Erythroblast (primary cell): ENCODE data around the gene SLC48A1.

Experiments used
- DNase-seq, 2 experiments: peaks; one replicate each; lab custom pipeline; 2025; lab: John Stamatoyannopoulos, UW
- GATA1 ChIP-seq: IDR thresholded peaks from 2 replicates; pipeline ENCODE4 v1.6.1; 2011; ENCODE audit warnings: low read depth, mild to moderate bottlenecking, control low read depth, low read length, moderate library complexity
- POLR2A ChIP-seq: IDR thresholded peaks from 2 replicates; pipeline ENCODE4 v1.6.1; 2011; ENCODE audit warnings: mild to moderate bottlenecking, low read length

SLC48A1 gene

GRCh38 chr12:47747596-47748506, 25.2 kb upstream of the SLC48A1 start:
- DNase-seq: no peak
- TF ChIP-seq GATA1: no peak
- TF ChIP-seq POLR2A: no peak

- DNase-seq: no peak
- TF ChIP-seq GATA1 (no peak), POLR2A (no peak)
Observed at GRCh38 chr12:47748507-47748828, 24.6 kb upstream of the SLC48A1 start.

GRCh38 chr12:47748899-47749298, 24.1 kb upstream of the SLC48A1 start:
- no peak for TF ChIP-seq GATA1
- no peak for TF ChIP-seq POLR2A
- DNase-seq: no peak

DNA sequence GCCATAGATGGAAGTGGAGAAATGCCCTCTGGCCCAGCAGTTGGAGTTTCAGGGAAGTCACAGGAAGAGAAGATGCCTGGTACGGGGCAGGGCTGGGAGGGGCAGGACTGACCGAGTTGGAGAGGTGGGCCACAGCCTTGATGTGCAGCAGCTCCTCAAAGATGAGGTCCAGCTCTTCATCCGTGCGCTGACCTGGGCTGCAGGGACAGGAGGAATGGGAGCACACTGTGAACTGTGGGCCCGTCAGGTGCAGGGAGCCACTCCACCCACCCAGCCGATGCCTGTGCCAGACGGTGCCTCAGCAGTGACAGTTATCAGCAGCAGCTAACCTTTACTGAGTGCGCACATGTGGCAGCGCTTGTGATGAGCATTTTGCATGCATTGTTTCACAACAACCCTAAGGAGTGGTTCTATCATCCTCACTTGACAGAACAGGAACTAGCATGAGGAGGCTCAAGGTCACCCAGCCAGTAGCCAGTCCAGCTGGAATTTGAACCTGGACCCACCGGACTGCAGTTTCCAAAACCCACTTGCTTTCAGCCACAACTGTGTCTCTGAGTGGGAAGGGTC, 22.7 kb upstream of the SLC48A1 start:
- no peak for TF ChIP-seq POLR2A
- no peak for TF ChIP-seq GATA1
- DNase-seq: no peak

DNA sequence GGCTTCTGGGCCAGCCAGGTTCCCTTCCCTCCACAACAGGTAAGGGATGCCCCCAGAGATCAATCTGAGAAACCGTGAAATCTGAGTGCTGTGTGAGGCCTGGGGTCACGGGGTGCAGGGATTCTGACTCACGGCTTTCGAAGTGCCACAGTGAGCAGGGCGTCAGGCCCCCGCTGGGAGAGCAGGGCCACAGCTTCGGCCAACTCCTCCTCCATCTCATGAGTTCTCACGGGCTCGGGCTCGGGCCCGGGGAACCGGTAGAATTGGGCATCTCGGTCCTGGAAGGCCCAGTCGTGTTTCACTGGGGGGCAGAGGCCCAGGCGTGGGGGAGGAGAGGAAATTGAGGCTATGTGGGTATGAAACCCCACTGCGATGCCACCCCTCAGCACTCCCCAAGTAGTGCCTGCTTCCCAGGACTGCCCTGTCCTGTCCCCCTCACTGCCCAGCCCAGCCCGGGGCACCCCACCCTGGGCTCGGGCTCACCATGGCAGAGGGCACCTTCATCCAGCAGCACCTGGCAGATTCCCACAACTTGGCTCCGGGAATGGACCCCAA, 22.0 kb upstream of the SLC48A1 start:
- DNase-seq: no peak
- TF ChIP-seq GATA1: no peak
- no peak for TF ChIP-seq POLR2A

DNA sequence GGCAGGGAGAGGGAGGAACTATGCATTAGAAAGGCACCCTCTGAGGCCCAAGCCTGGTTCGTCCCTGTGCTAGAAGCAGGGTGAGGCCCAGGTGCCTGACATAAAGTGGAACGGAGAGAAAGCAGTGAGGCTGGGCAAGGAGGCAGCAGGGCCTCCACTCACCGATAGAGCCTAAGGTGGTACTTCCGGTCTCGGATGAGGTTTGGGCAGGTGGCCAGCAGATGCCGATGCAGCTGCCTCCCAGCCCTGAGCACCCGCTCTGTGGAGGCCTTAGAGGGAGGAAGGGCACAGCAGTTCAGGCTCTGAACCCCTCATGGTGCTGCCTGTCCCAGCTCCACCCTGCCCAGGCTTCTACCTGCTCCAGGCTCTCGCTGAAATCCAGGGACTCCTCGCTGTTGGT, 21.5 kb upstream of the SLC48A1 start:
- TF ChIP-seq POLR2A (no peak), GATA1 (no peak)

GRCh38 chr12:47752121-47752520, 20.9 kb upstream of the SLC48A1 start:
- TF ChIP-seq GATA1: no peak
- TF ChIP-seq POLR2A: no peak
- no peak for DNase-seq

More for the DNA sequence above, 21.5 kb upstream of the SLC48A1 start:
- no peak for DNase-seq

DNA sequence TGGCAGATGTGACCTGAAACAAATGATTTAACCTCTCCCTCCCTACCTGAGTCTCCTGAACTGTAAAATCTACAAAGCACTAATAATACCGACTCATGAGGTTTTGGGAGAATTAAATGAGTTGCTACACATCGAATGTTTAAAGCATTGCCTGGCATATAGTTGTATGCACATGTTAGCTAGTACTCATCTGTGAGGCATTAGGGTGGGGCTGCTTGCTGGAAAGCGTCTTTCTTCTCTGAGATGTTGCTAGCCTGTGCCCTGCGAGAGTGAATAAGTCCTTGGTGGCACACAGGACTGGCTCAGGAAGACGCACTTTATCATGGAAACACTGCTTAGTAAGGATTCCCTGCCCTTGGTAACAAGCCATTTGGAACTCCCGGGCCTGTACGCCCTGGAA, 20.5 kb upstream of the SLC48A1 start:
- DNase-seq: no peak
- no peak for TF ChIP-seq GATA1
- TF ChIP-seq POLR2A: no peak

DNA sequence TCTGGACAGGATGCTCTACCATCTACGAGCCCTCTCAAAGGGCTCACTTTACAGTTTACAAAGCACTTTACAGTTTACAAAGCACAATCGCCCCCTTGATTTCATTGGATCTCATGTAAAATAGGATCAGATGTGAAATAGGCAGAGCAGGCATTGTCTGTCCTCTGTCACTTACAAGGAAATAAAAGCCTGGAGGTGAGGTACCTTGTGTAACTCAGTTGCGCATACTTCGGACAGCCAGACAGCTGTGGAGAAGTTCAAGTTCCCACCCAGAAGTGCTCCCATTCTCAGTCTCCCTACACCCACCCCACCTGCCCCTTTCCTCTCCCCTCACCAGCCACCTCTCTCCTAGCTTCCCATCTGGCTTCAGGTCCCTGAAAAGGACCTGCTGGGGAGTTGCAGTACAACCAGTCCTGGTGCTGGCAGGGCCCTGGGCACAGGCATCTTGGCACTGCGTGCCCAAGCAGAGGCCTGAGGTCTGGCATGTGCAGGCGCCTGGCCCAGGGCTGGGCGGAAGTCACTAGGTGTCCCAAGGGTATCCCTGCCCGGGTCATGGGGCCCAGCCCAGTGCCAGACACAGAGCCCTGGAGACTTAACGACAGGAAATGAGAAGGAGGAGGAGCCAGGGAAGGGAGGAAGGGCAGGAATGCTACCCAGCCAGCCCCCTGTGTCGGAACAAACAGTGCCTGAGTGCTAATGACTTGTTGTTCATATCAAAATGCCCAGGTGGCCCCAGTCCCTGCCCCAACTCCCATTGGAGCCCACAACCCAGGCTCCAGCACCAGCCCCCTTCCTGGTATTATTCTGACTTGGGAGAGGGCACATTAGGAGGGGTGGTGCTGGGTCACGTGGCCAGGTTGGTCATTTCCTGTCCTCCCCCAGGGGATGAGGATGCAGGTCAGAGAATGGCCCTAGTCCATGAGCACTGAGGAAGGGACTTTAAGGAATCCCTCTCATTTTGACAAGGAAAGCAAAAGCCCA, 19.7 kb upstream of the SLC48A1 start:
- TF ChIP-seq GATA1 (no peak), POLR2A (no peak)
- no peak for DNase-seq

DNA sequence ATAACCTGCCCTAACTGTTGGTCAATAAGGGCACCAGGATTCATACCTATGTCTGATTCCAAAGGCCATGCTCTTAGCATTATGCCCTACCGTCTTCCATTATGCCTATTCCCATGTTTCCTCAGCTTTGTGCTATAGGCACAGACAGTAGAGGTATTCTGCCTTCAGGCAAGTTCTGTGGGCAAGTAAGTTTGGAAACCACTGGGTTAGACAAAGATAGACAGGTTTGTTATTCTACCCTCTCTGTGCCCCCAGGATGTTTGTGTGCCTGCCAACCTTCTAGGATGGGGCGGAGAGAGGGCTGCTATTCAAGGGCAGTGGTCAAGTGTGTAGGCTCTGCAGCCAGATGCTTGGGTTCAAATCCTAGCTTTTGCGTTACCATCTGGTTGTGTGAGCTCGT, 18.9 kb upstream of the SLC48A1 start:
- TF ChIP-seq POLR2A: no peak
- no peak for DNase-seq

- no peak for DNase-seq
- TF ChIP-seq POLR2A (no peak), GATA1 (no peak)
Observed at GRCh38 chr12:47754881-47755280, 18.2 kb upstream of the SLC48A1 start.

GRCh38 chr12:47755655-47756562, 17.1 kb upstream of the SLC48A1 start:
- no peak for DNase-seq
- TF ChIP-seq POLR2A: no peak
- no peak for TF ChIP-seq GATA1

DNA sequence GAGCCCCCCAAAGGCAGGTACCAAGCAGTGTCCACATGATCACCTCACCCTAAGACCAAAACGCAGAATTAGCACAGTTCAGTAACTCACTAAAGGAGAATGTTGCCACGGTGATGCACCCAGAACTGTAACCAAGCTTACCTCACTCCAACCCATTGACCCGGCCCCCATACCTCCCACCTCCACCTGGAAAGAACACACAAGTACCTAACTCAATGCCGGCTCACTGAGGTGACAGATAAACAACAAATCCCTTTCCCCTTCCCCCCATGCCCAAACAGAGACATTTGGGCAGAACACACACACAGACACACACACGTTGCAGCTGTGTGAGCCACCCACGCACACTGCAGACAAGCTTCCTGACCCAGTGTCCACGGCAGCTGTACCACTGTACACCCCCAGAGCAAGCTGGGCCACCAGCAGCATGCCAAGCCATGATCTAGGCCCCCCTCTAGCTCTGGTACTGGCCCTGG, 15.6 kb upstream of the SLC48A1 start:
- DNase-seq: no peak

More for the DNA sequence above, 15.6 kb upstream of the SLC48A1 start:
- TF ChIP-seq POLR2A (no peak), GATA1 (no peak)
